Endothelial cell of umbilical vein (primary cell): ENCODE results near the gene TWIST2. TPM values are rescaled to one million over a fixed set of nuclear protein-coding genes. Genes with fewer than 3 reads are reported as not detected.

Source experiments
- BruUV-seq: library from RNA; stranded (reverse); fragments of 400-500 nt; replicated peaks from 2 replicates; lab custom pipeline; 2021; lab: Mats Ljungman, UMichigan
- CTCF ChIA-PET: fragments of 300-600, 350-600 bp; sonication (Branson Sonifier 250); formaldehyde crosslinking; loops from one replicate; lab custom pipeline; 2021; ENCODE audit warnings: antibody characterized with exemption, inconsistent platforms; lab: Charles Lee
- POLR2A ChIA-PET: fragments of 300-600, 350-600 bp; sonication (Branson Sonifier 250); formaldehyde crosslinking; loops from one replicate; lab custom pipeline; 2021; ENCODE audit warnings: antibody characterized with exemption, inconsistent platforms; lab: Charles Lee
- DNase-seq: peaks from one replicate; pipeline ENCODE4 v3.0.0-alpha.2; 2011; ENCODE audit warnings: low read depth, low spot score
- FAIRE-seq: peaks from 2 replicates; lab custom pipeline; 2011; peaks lifted over from hg19 to GRCh38; lab: Jason Lieb, UNC
- H2AFZ ChIP-seq: 2 replicates; pipeline ENCODE4 v1.6.0; 2012; ENCODE audit warnings: low read depth, low read length, control low read depth, inconsistent platforms
- H3K27ac ChIP-seq: 2 replicates; pipeline ENCODE4 v1.5.1; 2011; ENCODE audit warnings: low read depth, mild to moderate bottlenecking, control low read depth, low read length, moderate library complexity; ENCODE audit not compliant: insufficient read depth
- H3K27me3 ChIP-seq, 2 experiments: 2 replicates each; pipeline versions ENCODE4 v1.6.0 to v1.6.1; 2011; ENCODE audit warnings: low read length in 2 of 2, mixed read lengths in 1 of 2; ENCODE audit not compliant: control insufficient read depth in 2 of 2, insufficient read depth in 2 of 2
- H3K36me3 ChIP-seq, 2 experiments: 2 replicates in 1 of 2; 3 replicates in 1 of 2; pipeline ENCODE4 v1.5.1; 2011; ENCODE audit warnings: low read length in 2 of 2, mild to moderate bottlenecking in 1 of 2, moderate library complexity in 1 of 2; ENCODE audit not compliant: control insufficient read depth in 2 of 2, insufficient read depth in 2 of 2; ENCODE audit errors: extremely low read depth in 1 of 2
- H3K4me1 ChIP-seq: 3 replicates; pipeline ENCODE4 v1.5.1; 2011; ENCODE audit warnings: mild to moderate bottlenecking, low read length; ENCODE audit not compliant: control insufficient read depth, insufficient read depth; ENCODE audit errors: extremely low read depth
- H3K4me2 ChIP-seq: 2 replicates; pipeline ENCODE4 v1.6.1; 2011; ENCODE audit warnings: low read length, control low read depth, mixed read lengths; ENCODE audit not compliant: insufficient read depth
- H3K4me3 ChIP-seq, 3 experiments: fragments of 200-600 bp in 1 of 3; sonication (generic), shearing (Covaris generic) in 1 of 3; replicated peaks in 1 of 3; 2 replicates each; pipeline ENCODE4 v1.5.1; 2011 to 2016; ENCODE audit warnings: control low read depth in 3 of 3, low read length in 3 of 3, mild to moderate bottlenecking in 2 of 3, inconsistent platforms in 1 of 3, low read depth in 1 of 3, moderate library complexity in 1 of 3; ENCODE audit not compliant: insufficient read depth in 1 of 3
- H3K79me2 ChIP-seq: 2 replicates; pipeline ENCODE4 v1.6.0; 2012; ENCODE audit warnings: low read length, inconsistent platforms; ENCODE audit not compliant: control insufficient read depth, insufficient read depth
- H3K9ac ChIP-seq: replicated peaks from 2 replicates; pipeline ENCODE3; 2011; ENCODE audit warnings: low read length, control low read depth; ENCODE audit not compliant: insufficient read depth; ENCODE audit errors: extremely low read depth
- H3K9me1 ChIP-seq: replicated peaks from 3 replicates; pipeline ENCODE4 v1.6.0; 2011; ENCODE audit warnings: mild to moderate bottlenecking, low read length; ENCODE audit not compliant: control insufficient read depth, insufficient read depth; ENCODE audit errors: extremely low read depth
- H3K9me3 ChIP-seq: replicated peaks from 2 replicates; pipeline ENCODE4 v1.5.1; 2012; ENCODE audit warnings: low read length, inconsistent platforms; ENCODE audit not compliant: control insufficient read depth, insufficient read depth
- H4K20me1 ChIP-seq: replicated peaks from 2 replicates; pipeline ENCODE3; 2011; ENCODE audit warnings: mild to moderate bottlenecking, low read length; ENCODE audit not compliant: control insufficient read depth, insufficient read depth; ENCODE audit errors: extremely low read depth
- CTCF ChIP-seq, 2 donors: IDR thresholded peaks; 1 replicate in 1 of 2; 2 replicates in 1 of 2; pipeline ENCODE4 v1.5.1; 2011; ENCODE audit warnings: low read length in 2 of 2, mild to moderate bottlenecking in 2 of 2, moderate library complexity in 2 of 2, control low read depth in 1 of 2, inconsistent platforms in 1 of 2, low read depth in 1 of 2; ENCODE audit not compliant: insufficient read depth in 1 of 2; ENCODE audit errors: extremely low read depth in 1 of 2
- EZH2 ChIP-seq: IDR thresholded peaks from 2 replicates; pipeline ENCODE4 v1.6.1; 2012; ENCODE audit warnings: borderline replicate concordance, low read depth, mild to moderate bottlenecking, moderate library complexity, low read length, inconsistent platforms; ENCODE audit not compliant: severe bottlenecking
- FOS ChIP-seq: IDR thresholded peaks from 2 replicates; pipeline ENCODE4 v1.6.1; 2011; ENCODE audit warnings: mild to moderate bottlenecking, low read length, moderate library complexity, borderline replicate concordance; ENCODE audit not compliant: insufficient read depth
- GATA2 ChIP-seq: IDR thresholded peaks from 2 replicates; pipeline ENCODE4 v1.7.0; 2011; ENCODE audit warnings: low read depth, mild to moderate bottlenecking, moderate library complexity, mixed read lengths, low read length; ENCODE audit not compliant: insufficient read length, insufficient read depth
- JUN ChIP-seq: IDR thresholded peaks from 2 replicates; pipeline ENCODE4 v1.6.1; 2011; ENCODE audit warnings: borderline replicate concordance, low read depth; ENCODE audit not compliant: insufficient read length, insufficient read depth
- MAX ChIP-seq: IDR thresholded peaks from 2 replicates; pipeline ENCODE4 v1.6.1; 2011; ENCODE audit not compliant: insufficient read depth, insufficient read length
- MYC ChIP-seq: IDR thresholded peaks from one replicate; pipeline ENCODE4 v1.6.1; 2011; ENCODE audit warnings: mild to moderate bottlenecking, low read depth, low read length
- POLR2A ChIP-seq: IDR thresholded peaks from 2 replicates; pipeline ENCODE4 v1.6.1; 2012; ENCODE audit warnings: low read depth, mild to moderate bottlenecking, control low read depth, low read length
- POLR2AphosphoS5 ChIP-seq: IDR thresholded peaks from 2 replicates; pipeline ENCODE4 v1.6.1; 2012; ENCODE audit warnings: low read depth, mild to moderate bottlenecking, control low read depth, low read length, moderate library complexity; ENCODE audit not compliant: insufficient read depth
- dilution Hi-C: fragments of 300-500 bp; cut with MboI; formaldehyde crosslinking; loops from one replicate; pipeline ENCODE4 v1.15.0; 2019; ENCODE audit warnings: low sequenced_read_pairs; ENCODE audit not compliant: extremely low pct_ligation_motif_present
- intact Hi-C: fragments of 100-400 bp; cut with micrococcal nuclease; formaldehyde crosslinking; loops from one replicate; pipeline ENCODE4 v1.10.0; 2022
- polyA plus RNA-seq, 4 experiments: library from polyadenylated mRNA; depleted of rRNA in 3 of 4; stranded (reverse) in 3 of 4; unstranded in 1 of 4; fragments of >200 nt; gene quantifications; 2 replicates each; pipeline versions ENCODE4 v1.2.1 to v1.2.3, GENCODE V29; 2011 to 2012; ENCODE audit warnings: missing spikeins in 1 of 4
- total RNA-seq: library from RNA; stranded (reverse); gene quantifications from 2 replicates; pipeline ENCODE4 v1.2.3, GENCODE V29; 2021

The TWIST2 gene
- total and polyA plus RNA-seq, 2 donors (not counting 3 experiments of a cell fraction or from before 2014, with no cell fraction given): 2.3 to 3.4 TPM

GRCh38 chr2:238861766-238862315 is 14.0 kb downstream of the TWIST2 start:
- Histone ChIP-seq H3K27ac (no peak overlapping the region), H3K36me3 (no peaks in the 10 kb centered on the region), H3K4me1 (peaks cover 19% of the 10 kb centered on the region), H2AFZ (no peak overlapping the region), H3K27me3 (no peaks in the 10 kb centered on the region), H3K4me3 (no peak overlapping the region), H3K79me2 (no peaks in the 10 kb centered on the region), H3K9me3 (no peaks in the 10 kb centered on the region), H3K9ac (no peak overlapping the region), H3K4me2 (no peak overlapping the region), H4K20me1 (no peaks in the 10 kb centered on the region), H3K9me1 (no peaks in the 10 kb centered on the region)
- no TSS peak for BruUV-seq
- DNase-seq (no peak), FAIRE-seq (no peak)
- ChIA-PET POLR2A (no interaction called here), CTCF (no interaction called here)
- TF ChIP-seq POLR2A: no peak
- no peak for TF ChIP-seq JUN
- TF ChIP-seq MYC: no peak
- TF ChIP-seq FOS: no peak
- TF ChIP-seq MAX: no peak
- TF ChIP-seq POLR2AphosphoS5: no peak
- TF ChIP-seq CTCF (IDR thresholded peaks at IDR 0.05; ENCODE audit: extremely low read depth in 1 of 2, insufficient read depth in 1 of 2, low read depth in 1 of 2, low read length in 2 of 2): no peak
- TF ChIP-seq EZH2: no peak
- TF ChIP-seq GATA2: no peak
- dilution Hi-C loops (no loop called here), intact Hi-C loops (loop anchor here (5.0 kb wide), 3 partner anchors 110 to 540 kb away; partner anchors contain the start of gene HDAC4)
